PC-3 (cell line): ENCODE results near the gene DGKB. TPM values are rescaled to one million over a fixed set of nuclear protein-coding genes. Genes with fewer than 3 reads are reported as not detected.

Experiments
- ATAC-seq: fragments of 200-7000 bp; cut with Tn5 transposase; 2 replicates; pipeline ENCODE4 v1.9.1; 2020; ENCODE audit warnings: mild to moderate bottlenecking, moderate library complexity
- BruUV-seq: library from RNA; stranded (reverse); fragments of 400-500 nt; replicated peaks from 2 replicates; lab custom pipeline; 2021; lab: Mats Ljungman, UMichigan
- CTCF ChIA-PET: fragments of 300-600 bp; sonication (Branson Sonifier 250); formaldehyde crosslinking; loops from one replicate; lab custom pipeline; 2022; ENCODE audit warnings: antibody characterized with exemption; lab: Charles Lee
- POLR2A ChIA-PET: fragments of 300-600 bp; sonication (Branson Sonifier 250); formaldehyde crosslinking; loops from one replicate; lab custom pipeline; 2022; ENCODE audit warnings: antibody characterized with exemption; ENCODE audit not compliant: unreplicated experiment; lab: Charles Lee
- DNase-seq: peaks from one replicate; pipeline ENCODE4 v3.0.0-alpha.2; 2015
- H2AFZ ChIP-seq: fragments of 300-600 bp; sonication (generic); 2 replicates; pipeline ENCODE4 v1.6.0; 2016; ENCODE audit warnings: antibody characterized with exemption, low read length
- H3F3A ChIP-seq: fragments of 300-600 bp; sonication (generic); one replicate; pipeline ENCODE4 v1.6.0; 2017; ENCODE audit warnings: antibody characterized with exemption, low read length, control low read depth, mild to moderate bottlenecking; ENCODE audit not compliant: unreplicated experiment
- H3K27ac ChIP-seq: fragments of 300-600 bp; sonication (generic); 2 replicates; pipeline ENCODE4 v1.5.1; 2016; ENCODE audit warnings: mild to moderate bottlenecking, low read length
- H3K27me3 ChIP-seq: fragments of 300-600 bp; sonication (generic); 2 replicates; pipeline ENCODE4 v1.6.1; 2016; ENCODE audit warnings: low read length, mixed read lengths
- H3K36me3 ChIP-seq: fragments of 300-600 bp; sonication (generic); 2 replicates; pipeline ENCODE4 v1.6.1; 2016; ENCODE audit warnings: low read depth, mixed run types, low read length, mixed read lengths
- H3K4me1 ChIP-seq: fragments of 300-600 bp; sonication (generic); 2 replicates; pipeline ENCODE4 v1.5.1; 2016; ENCODE audit warnings: low read length; ENCODE audit not compliant: insufficient read depth
- H3K4me2 ChIP-seq: fragments of 300-600 bp; sonication (generic); 2 replicates; pipeline ENCODE4 v1.6.0; 2016; ENCODE audit warnings: low read length
- H3K4me3 ChIP-seq: fragments of 300-600 bp; sonication (generic); 2 replicates; pipeline ENCODE4 v1.5.1; 2016; ENCODE audit warnings: mild to moderate bottlenecking, low read length, mixed read lengths
- H3K79me2 ChIP-seq: fragments of 300-600 bp; sonication (generic); 2 replicates; pipeline ENCODE4 v1.6.1; 2017; ENCODE audit warnings: low read length, mixed read lengths
- H3K9ac ChIP-seq: fragments of 300-600 bp; sonication (generic); 2 replicates; pipeline ENCODE4 v1.6.0; 2016; ENCODE audit warnings: mild to moderate bottlenecking, low read length
- H3K9me2 ChIP-seq: fragments of 300-600 bp; sonication (generic); replicated peaks from 2 replicates; pipeline ENCODE4 v1.6.1; 2016; ENCODE audit warnings: mixed run types, low read length, mixed read lengths
- H3K9me3 ChIP-seq: fragments of 300-600 bp; sonication (generic); 2 replicates; pipeline ENCODE4 v1.6.1; 2016; ENCODE audit warnings: low read length, mixed read lengths
- H4K20me1 ChIP-seq: fragments of 300-600 bp; sonication (generic); 2 replicates; pipeline ENCODE4 v1.6.1; 2016; ENCODE audit warnings: low read length, mixed read lengths
- CTCF ChIP-seq: fragments of 300-600 bp; sonication (generic); conservative IDR thresholded peaks from 2 replicates; pipeline ENCODE4 v1.5.1; 2017; ENCODE audit warnings: antibody characterized with exemption, low read depth, mild to moderate bottlenecking, low read length
- EZH2 ChIP-seq: fragments of 300-600 bp; sonication (generic); IDR thresholded peaks from one replicate; pipeline ENCODE4 v1.6.1; 2017; ENCODE audit warnings: antibody characterized with exemption, mild to moderate bottlenecking, low read length; ENCODE audit not compliant: unreplicated experiment
- EZH2phosphoT487 ChIP-seq: fragments of 300-600 bp; sonication (generic); IDR thresholded peaks from 2 replicates; pipeline ENCODE4 v1.6.1; 2018; ENCODE audit warnings: mild to moderate bottlenecking, antibody characterized with exemption, low read length, borderline replicate concordance
- intact Hi-C: fragments of 100-400 bp; cut with micrococcal nuclease; formaldehyde crosslinking; loops from 2 replicates; pipeline ENCODE4 v1.9.0; 2023
- total RNA-seq: library from RNA; depleted of rRNA; stranded (reverse); fragments of >200 nt; gene quantifications from 2 replicates; pipeline ENCODE4 v1.2.3, GENCODE V29; 2014

The DGKB gene
- total RNA-seq, 1 experiment from 2014 or later = 0.15 TPM

- TF ChIP-seq CTCF (no peak), EZH2phosphoT487 (no peak), EZH2 (no peak)
- peaks cover 4% of the 10 kb centered on the region; the same call in 1 of the 2 replicates for H3K36me3 ChIP-seq
- no peak overlapping the region for H2AFZ ChIP-seq
- CTCF ChIA-PET = no interaction called here
- intact Hi-C loops = no loop called here
- no peaks in the 10 kb centered on the region for H4K20me1 ChIP-seq
- no peak for DNase-seq
- ATAC-seq = no peak; the same call in 1 of the 2 replicates
- H3K9ac ChIP-seq = no peak overlapping the region
- no peak overlapping the region for H3K4me3 ChIP-seq
- no peaks in the 10 kb centered on the region for H3K4me1 ChIP-seq
- H3F3A ChIP-seq = no peaks in the 10 kb centered on the region
- H3K79me2 ChIP-seq = no peaks in the 10 kb centered on the region
- no peak overlapping the region for H3K4me2 ChIP-seq
- H3K9me2 ChIP-seq = no peaks in the 10 kb centered on the region
- POLR2A ChIA-PET = no interaction called here
- no peaks in the 10 kb centered on the region for H3K27me3 ChIP-seq
- H3K9me3 ChIP-seq = peaks cover 12% of the 10 kb centered on the region
- no peak overlapping the region for H3K27ac ChIP-seq
- no TSS peak for BruUV-seq
Measured at GRCh38 chr7:14740606-14741005, 161.9 kb downstream of the DGKB start.

- Histone ChIP-seq H4K20me1 (no peaks in the 10 kb centered on the region), H3K4me2 (no peak overlapping the region), H3K9me3 (peaks cover 12% of the 10 kb centered on the region), H3K9ac (no peak overlapping the region), H3K27me3 (no peaks in the 10 kb centered on the region), H3K4me1 (no peaks in the 10 kb centered on the region), H3K27ac (no peak overlapping the region), H3K79me2 (no peaks in the 10 kb centered on the region), H2AFZ (no peak overlapping the region), H3K9me2 (no peaks in the 10 kb centered on the region), H3F3A (no peaks in the 10 kb centered on the region), H3K36me3 (peaks cover 4% of the 10 kb centered on the region; the same call in 1 of the 2 replicates), H3K4me3 (no peak overlapping the region)
- DNase-seq = no peak
- POLR2A ChIA-PET = no interaction called here
- ATAC-seq = no peak
- no TSS peak for BruUV-seq
- CTCF ChIA-PET = no interaction called here
- intact Hi-C loops = no loop called here
- TF ChIP-seq EZH2 (no peak), EZH2phosphoT487 (no peak), CTCF (no peak)
Measured at GRCh38 chr7:14739841-14740185, 162.7 kb downstream of the DGKB start.

GRCh38 chr7:14739168-14739840, 163.2 kb downstream of the DGKB start:
- BruUV-seq = no TSS peak
- peaks cover 8% of the 10 kb centered on the region for H3K9me3 ChIP-seq
- DNase-seq = no peak
- ChIA-PET CTCF (no interaction called here), POLR2A (no interaction called here)
- H3K79me2 ChIP-seq = no peaks in the 10 kb centered on the region
- no peak overlapping the region for H3K9ac ChIP-seq
- H3K4me2 ChIP-seq = no peak overlapping the region
- H3F3A ChIP-seq = no peaks in the 10 kb centered on the region
- intact Hi-C loops = no loop called here
- H3K36me3 ChIP-seq = no peaks in the 10 kb centered on the region; the same call in 1 of the 2 replicates
- no peaks in the 10 kb centered on the region for H4K20me1 ChIP-seq
- H3K27me3 ChIP-seq = no peaks in the 10 kb centered on the region
- no peak overlapping the region for H2AFZ ChIP-seq
- ATAC-seq = no peak
- no peaks in the 10 kb centered on the region for H3K9me2 ChIP-seq
- no peak overlapping the region for H3K4me3 ChIP-seq
- H3K27ac ChIP-seq = no peak overlapping the region
- H3K4me1 ChIP-seq = no peaks in the 10 kb centered on the region
- TF ChIP-seq EZH2phosphoT487 = no peak
- no peak for TF ChIP-seq EZH2
- TF ChIP-seq CTCF = no peak
